Raji (cell line): ENCODE results near the gene SPATA32.

Source experiments
- POLR2A ChIP-seq: IDR thresholded peaks from 2 replicates; pipeline ENCODE4 v1.6.1; 2011; ENCODE audit warnings: low read depth, low read length, control low read depth; ENCODE audit not compliant: insufficient read depth

Gene SPATA32

GRCh38 chr17:45222996-45223538, 38.8 kb downstream of the SPATA32 start:
- TF ChIP-seq POLR2A, result no peak

- TF ChIP-seq POLR2A, result peak; percentile 80
Measured at GRCh38 chr17:45222289-45222995, 39.5 kb downstream of the SPATA32 start.

GRCh38 chr17:45222014-45222288, 39.9 kb downstream of the SPATA32 start:
- TF ChIP-seq POLR2A, result no peak

DNA sequence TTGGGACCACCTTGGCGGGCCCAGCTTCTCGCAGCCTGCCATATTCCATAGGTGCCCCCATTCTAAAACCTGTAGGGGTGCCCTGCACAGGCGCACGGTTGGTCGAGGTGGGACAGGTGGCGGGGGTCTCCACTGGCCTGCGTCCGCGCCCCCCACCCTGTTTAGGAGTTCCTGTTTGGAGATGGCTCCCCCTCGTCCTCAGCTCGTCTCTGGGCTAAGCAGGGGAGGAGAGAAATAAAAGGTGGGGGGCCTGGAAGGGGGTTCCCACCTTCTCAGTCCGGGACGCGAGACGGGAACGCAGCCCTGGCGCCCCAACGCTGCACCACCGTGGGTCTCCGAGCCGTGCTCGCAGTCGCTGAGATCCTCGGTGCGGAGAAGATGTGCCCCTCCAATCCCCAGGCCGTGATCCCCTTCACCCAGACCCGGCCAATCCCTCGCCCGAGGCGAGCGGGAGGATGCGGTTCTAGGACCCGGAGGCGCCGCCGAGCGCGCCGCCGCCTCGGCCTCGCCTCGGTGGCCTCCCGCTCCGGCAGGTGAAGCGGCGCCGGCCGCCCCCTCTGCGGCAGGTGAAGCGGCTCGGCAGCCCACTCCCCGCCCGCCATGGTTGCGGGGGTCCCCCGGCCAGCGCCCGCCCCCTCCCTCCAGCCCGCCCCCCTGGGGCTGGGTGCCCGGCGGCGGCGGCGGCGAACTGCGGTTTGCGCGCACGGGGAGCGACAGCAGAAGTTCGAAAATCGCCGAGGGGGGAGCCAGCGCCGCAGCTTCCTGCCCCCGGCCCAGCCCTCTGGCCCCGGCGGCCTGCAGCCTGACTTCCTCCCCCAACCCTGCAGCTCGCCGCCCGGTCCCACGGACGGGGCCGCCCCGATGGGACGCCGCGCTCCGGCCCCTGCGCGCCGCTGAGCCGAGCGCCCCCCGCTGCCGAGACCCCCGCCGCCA, 40.5 kb downstream of the SPATA32 start, which contains the start of gene FMNL1:
Gene FMNL1, plus strand, starts transcription at position 805 of the 933 bp plus-strand sequence. CDS start 240 bp downstream, outside the sequence.
- peak; percentile 46 for TF ChIP-seq POLR2A

GRCh38 chr17:45220079-45220478, 41.8 kb downstream of the SPATA32 start:
- no peak for TF ChIP-seq POLR2A

- TF ChIP-seq POLR2A, result no peak
Measured at GRCh38 chr17:45218895-45219661, 42.8 kb downstream of the SPATA32 start.
